IPS-18a (cell line): ENCODE results near the gene RPL29.

Experiments
- H3K27ac ChIP-seq: one replicate; pipeline ENCODE4 v1.5.1; 2013; ENCODE audit warnings: low read length
- H3K27me3 ChIP-seq: one replicate; pipeline ENCODE4 v1.6.1; 2013; ENCODE audit warnings: mild to moderate bottlenecking, low read length; ENCODE audit not compliant: control insufficient read depth, insufficient read depth
- H3K36me3 ChIP-seq: one replicate; pipeline ENCODE4 v1.6.1; 2013; ENCODE audit warnings: low read depth, low read length; ENCODE audit not compliant: control insufficient read depth
- H3K4me1 ChIP-seq: one replicate; pipeline ENCODE4 v1.6.1; 2013; ENCODE audit warnings: low read depth, low read length; ENCODE audit not compliant: control insufficient read depth
- H3K4me3 ChIP-seq: one replicate; pipeline ENCODE4 v1.5.1; 2013; ENCODE audit warnings: low read length
- H3K9ac ChIP-seq: one replicate; pipeline ENCODE4 v1.6.1; 2013; ENCODE audit warnings: mild to moderate bottlenecking, low read length, moderate library complexity
- H3K9me3 ChIP-seq: one replicate; pipeline ENCODE4 v1.6.1; 2013; ENCODE audit warnings: low read depth, low read length; ENCODE audit not compliant: control insufficient read depth

Gene RPL29

GRCh38 chr3:51966922-51967383 is 28.7 kb downstream of the RPL29 start:
- H3K4me3 ChIP-seq: peak overlapping the region; percentile 54
- no peak overlapping the region for H3K27ac ChIP-seq
- H3K9ac ChIP-seq: no peak overlapping the region
- H3K36me3 ChIP-seq: no peaks in the 10 kb centered on the region
- H3K9me3 ChIP-seq: no peaks in the 10 kb centered on the region
- peaks cover 19% of the 10 kb centered on the region for H3K27me3 ChIP-seq
- H3K4me1 ChIP-seq: peaks cover 40% of the 10 kb centered on the region

GRCh38 chr3:51966486-51966885 is 29.2 kb downstream of the RPL29 start:
- H3K4me1 ChIP-seq: peaks cover 40% of the 10 kb centered on the region

GRCh38 chr3:51966016-51966415 is 29.7 kb downstream of the RPL29 start:
- Histone ChIP-seq H3K4me1 (peaks cover 40% of the 10 kb centered on the region), H3K27me3 (peaks cover 19% of the 10 kb centered on the region), H3K27ac (no peak overlapping the region), H3K4me3 (no peak overlapping the region), H3K9me3 (no peaks in the 10 kb centered on the region), H3K9ac (no peak overlapping the region), H3K36me3 (no peaks in the 10 kb centered on the region)

More at GRCh38 chr3:51966486-51966885, 29.2 kb downstream of the RPL29 start:
- H3K4me3 ChIP-seq: peak overlapping the region; percentile 54
- no peak overlapping the region for H3K27ac ChIP-seq
- no peaks in the 10 kb centered on the region for H3K36me3 ChIP-seq
- H3K9me3 ChIP-seq: no peaks in the 10 kb centered on the region
- H3K27me3 ChIP-seq: peaks cover 19% of the 10 kb centered on the region
- no peak overlapping the region for H3K9ac ChIP-seq

- Histone ChIP-seq H3K4me1 (peaks cover 37% of the 10 kb centered on the region), H3K27ac (no peak overlapping the region), H3K36me3 (no peaks in the 10 kb centered on the region), H3K27me3 (peaks cover 19% of the 10 kb centered on the region), H3K9me3 (no peaks in the 10 kb centered on the region), H3K4me3 (peak overlapping the region; percentile 7), H3K9ac (no peak overlapping the region)
Observed at GRCh38 chr3:51964521-51964920, 31.2 kb downstream of the RPL29 start.

GRCh38 chr3:51963951-51964451 is 31.7 kb downstream of the RPL29 start:
- Histone ChIP-seq H3K27me3 (peaks cover 19% of the 10 kb centered on the region), H3K27ac (no peak overlapping the region), H3K4me3 (peak overlapping the region; percentile 7), H3K9ac (no peak overlapping the region), H3K9me3 (no peaks in the 10 kb centered on the region), H3K4me1 (peaks cover 32% of the 10 kb centered on the region), H3K36me3 (no peaks in the 10 kb centered on the region)

GRCh38 chr3:51962854-51963530 is 32.7 kb downstream of the RPL29 start:
- Histone ChIP-seq H3K9ac (no peak overlapping the region), H3K4me1 (peaks cover 25% of the 10 kb centered on the region), H3K4me3 (no peak overlapping the region), H3K27me3 (peaks cover 19% of the 10 kb centered on the region), H3K9me3 (no peaks in the 10 kb centered on the region), H3K27ac (no peak overlapping the region), H3K36me3 (no peaks in the 10 kb centered on the region)

- Histone ChIP-seq H3K9me3 (no peaks in the 10 kb centered on the region), H3K27me3 (peaks cover 24% of the 10 kb centered on the region), H3K4me1 (peaks cover 25% of the 10 kb centered on the region), H3K27ac (no peak overlapping the region), H3K9ac (no peak overlapping the region), H3K36me3 (no peaks in the 10 kb centered on the region), H3K4me3 (no peak overlapping the region)
Observed at GRCh38 chr3:51961602-51962569, 33.8 kb downstream of the RPL29 start.

GRCh38 chr3:51961011-51961410 is 34.7 kb downstream of the RPL29 start:
- Histone ChIP-seq H3K27ac (no peak overlapping the region), H3K4me3 (no peak overlapping the region), H3K4me1 (peaks cover 21% of the 10 kb centered on the region), H3K9me3 (no peaks in the 10 kb centered on the region), H3K36me3 (no peaks in the 10 kb centered on the region), H3K9ac (no peak overlapping the region), H3K27me3 (peaks cover 24% of the 10 kb centered on the region)

GRCh38 chr3:51960386-51960785 is 35.3 kb downstream of the RPL29 start:
- H3K4me1 ChIP-seq: peaks cover 17% of the 10 kb centered on the region
- no peaks in the 10 kb centered on the region for H3K9me3 ChIP-seq
- H3K4me3 ChIP-seq: no peak overlapping the region
- H3K9ac ChIP-seq: no peak overlapping the region
- no peak overlapping the region for H3K27ac ChIP-seq
- peaks cover 24% of the 10 kb centered on the region for H3K27me3 ChIP-seq
- H3K36me3 ChIP-seq: no peaks in the 10 kb centered on the region

GRCh38 chr3:51959651-51960050 is 36.0 kb downstream of the RPL29 start:
- H3K9ac ChIP-seq: no peak overlapping the region
- no peaks in the 10 kb centered on the region for H3K9me3 ChIP-seq
- H3K4me3 ChIP-seq: no peak overlapping the region
- peaks cover 14% of the 10 kb centered on the region for H3K4me1 ChIP-seq
- H3K36me3 ChIP-seq: no peaks in the 10 kb centered on the region
- H3K27me3 ChIP-seq: peaks cover 27% of the 10 kb centered on the region
- no peak overlapping the region for H3K27ac ChIP-seq

GRCh38 chr3:51958603-51959521 is 36.8 kb downstream of the RPL29 start:
- Histone ChIP-seq H3K27ac (no peak overlapping the region), H3K4me1 (peaks cover 9% of the 10 kb centered on the region), H3K9me3 (no peaks in the 10 kb centered on the region), H3K27me3 (peaks cover 35% of the 10 kb centered on the region), H3K9ac (no peak overlapping the region), H3K36me3 (no peaks in the 10 kb centered on the region), H3K4me3 (no peak overlapping the region)
